HG03442 (cell line): ENCODE results near the gene ERO1B.
"Not testable (repeated sequence)": the region's sequence is repeated elsewhere in the genome, so short reads cannot be mapped to it uniquely, and the experiment has no call there.

Experiments
- ATAC-seq: cut with Tn5 transposase; IDR thresholded peaks from one replicate; pipeline ENCODE4 v1.9.1; 2021; ENCODE audit warnings: mild to moderate bottlenecking, moderate library complexity; ENCODE audit not compliant: unreplicated experiment

ERO1B gene

GRCh38 chr1:236193184-236193583, 88.6 kb downstream of the ERO1B start:
- no peak for ATAC-seq

GRCh38 chr1:236188084-236188483, 93.7 kb downstream of the ERO1B start:
- not testable (repeated sequence) for ATAC-seq

DNA sequence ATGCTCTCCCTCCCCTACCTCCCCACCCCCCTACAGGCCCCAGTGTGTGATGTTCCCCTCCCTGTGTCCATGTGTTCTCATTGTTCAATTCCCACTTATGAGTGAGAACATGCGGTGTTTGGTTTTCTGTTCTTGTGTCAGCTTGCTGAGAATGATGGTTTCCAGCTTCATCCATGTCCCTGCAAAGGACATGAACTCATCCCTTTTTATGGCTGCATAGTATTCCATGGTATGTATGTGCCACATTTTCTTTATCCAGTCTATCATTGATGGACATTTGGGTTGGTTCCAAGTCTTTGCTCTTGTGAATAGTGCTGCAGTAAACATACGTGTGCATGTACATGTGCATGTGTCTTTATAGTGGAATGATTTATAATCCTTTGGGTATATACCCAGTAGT, 95.3 kb downstream of the ERO1B start:
- ATAC-seq: not testable (repeated sequence)

DNA sequence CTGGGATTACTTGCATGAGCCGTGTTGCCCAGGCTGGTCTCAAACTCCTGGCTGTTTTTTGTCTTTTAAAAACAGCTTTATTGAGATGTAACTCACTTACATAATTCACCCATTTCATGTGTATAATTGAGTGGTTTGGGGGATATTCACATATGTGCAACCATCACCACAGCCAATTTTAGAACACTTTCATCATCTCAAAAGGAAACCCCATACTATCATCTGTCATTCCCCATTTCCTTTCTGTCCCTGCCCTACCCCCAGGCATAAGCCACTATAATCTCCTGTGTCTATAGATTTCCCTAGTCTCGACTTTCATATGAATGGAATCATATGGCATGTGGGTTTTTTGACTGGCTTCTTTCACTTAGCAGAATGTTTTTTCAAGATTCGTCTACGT, 96.1 kb downstream of the ERO1B start:
- ATAC-seq: no peak

- no peak for ATAC-seq
These were observed 100.7 kb downstream of the ERO1B start for GRCh38 chr1:236181059-236181458.

DNA sequence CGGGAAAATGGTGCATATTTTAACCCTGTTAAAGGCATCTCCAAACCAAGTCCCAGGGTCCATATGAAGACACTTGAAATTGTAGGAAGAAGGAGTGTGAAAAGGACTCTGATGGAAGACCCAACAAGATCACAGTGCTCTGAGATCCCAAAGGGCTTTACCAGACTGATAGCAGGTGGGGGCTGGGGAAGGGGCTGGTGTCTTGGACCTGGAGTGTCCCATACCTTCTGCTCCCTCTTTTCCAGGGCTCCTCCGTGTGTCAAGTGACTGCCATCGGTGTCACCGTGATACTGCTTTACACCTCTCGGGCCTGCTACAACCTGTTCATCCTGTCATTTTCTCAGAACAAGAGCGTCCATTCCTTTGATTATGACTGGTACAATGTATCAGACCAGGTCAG, 102.1 kb downstream of the ERO1B start:
- ATAC-seq: no peak

GRCh38 chr1:236176337-236177336, 105.1 kb downstream of the ERO1B start:
- ATAC-seq: no peak

DNA sequence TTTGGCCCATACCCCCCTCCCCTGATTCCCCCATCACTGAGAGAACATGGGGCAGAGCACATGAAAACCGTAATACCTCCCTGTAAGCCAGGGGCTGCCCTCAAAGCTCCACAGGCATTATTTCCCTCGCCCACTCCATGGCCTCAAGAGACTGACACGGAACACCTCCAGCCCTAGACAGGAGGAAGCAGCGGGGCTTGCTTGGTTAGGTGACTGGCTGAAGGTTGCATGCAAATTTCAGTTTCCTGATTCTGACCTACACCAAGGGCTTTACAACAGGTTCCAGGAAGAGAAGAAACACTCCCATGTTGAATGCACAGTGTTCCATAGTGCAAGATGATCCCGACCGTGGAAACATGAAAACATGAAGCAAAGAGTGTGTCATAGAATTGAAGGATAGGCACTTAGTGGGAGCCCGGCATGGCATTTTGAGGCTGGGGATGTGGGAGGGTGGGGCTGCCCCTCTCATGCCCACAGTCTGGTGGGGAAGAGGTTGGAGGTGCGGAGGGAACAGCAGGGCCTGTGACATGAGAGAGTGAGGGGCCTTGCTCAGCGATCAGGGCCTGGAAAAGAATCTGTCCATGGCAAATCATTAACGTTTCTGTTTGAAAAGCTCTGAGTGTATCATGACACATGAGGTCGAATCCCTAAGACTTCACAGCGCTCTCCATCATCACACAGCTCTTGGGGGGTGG, 106.0 kb downstream of the ERO1B start:
- peak; percentile 89 for ATAC-seq

DNA sequence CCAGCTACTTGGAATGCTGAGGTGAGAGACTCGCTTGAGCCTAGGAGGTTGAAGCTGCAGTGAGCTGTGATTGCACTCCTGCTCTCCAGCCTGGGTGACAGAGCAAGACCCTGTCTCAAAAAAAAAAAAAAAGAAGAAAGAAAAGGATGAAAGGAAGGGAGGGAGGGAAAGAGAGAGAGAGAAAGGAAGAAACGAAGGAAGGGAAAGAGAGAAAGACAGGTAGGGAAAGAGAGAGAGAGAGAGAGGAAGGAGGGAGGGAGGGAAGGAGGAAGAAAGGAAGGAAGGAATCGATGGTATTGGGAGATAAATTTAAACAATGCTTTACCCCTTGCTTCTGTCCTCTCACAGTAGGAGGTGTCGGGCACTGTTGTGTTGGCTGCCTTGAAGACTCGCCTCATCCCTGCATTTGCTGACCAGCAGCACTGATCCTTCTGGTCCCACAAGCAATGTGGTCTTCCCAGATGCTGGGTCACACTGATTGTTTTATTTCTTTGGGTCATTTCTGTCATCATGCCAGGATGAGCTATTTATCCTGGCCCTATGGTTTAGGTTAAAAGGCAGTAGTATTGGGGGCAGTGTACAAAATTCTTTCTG, 108.5 kb downstream of the ERO1B start:
- ATAC-seq: no peak

- no peak for ATAC-seq
These were observed 109.6 kb downstream of the ERO1B start for GRCh38 chr1:236172041-236172579.

GRCh38 chr1:236168716-236169429, 112.9 kb downstream of the ERO1B start:
- ATAC-seq: peak; percentile 55

GRCh38 chr1:236167578-236167977, 114.2 kb downstream of the ERO1B start:
- no peak for ATAC-seq

- ATAC-seq: no peak
These were observed 114.6 kb downstream of the ERO1B start for GRCh38 chr1:236167154-236167553.

- ATAC-seq: no peak
These were observed 115.7 kb downstream of the ERO1B start for GRCh38 chr1:236166041-236166440.
